Liver (tissue), 3 donors: ENCODE measurements around the gene GRK3.

Source experiments
- GABPA ChIP-seq, 2 donors: IDR thresholded peaks in 1 of 2; conservative IDR thresholded peaks in 1 of 2; 2 replicates each; pipeline ENCODE4 v1.6.1; 2016; ENCODE audit warnings: antibody characterized with exemption in 2 of 2, mild to moderate bottlenecking in 1 of 2, moderate library complexity in 1 of 2
- JUND ChIP-seq, 2 donors: IDR thresholded peaks; 2 replicates each; pipeline ENCODE4 v1.6.1; 2016; ENCODE audit warnings: antibody characterized with exemption in 2 of 2
- NR2F2 ChIP-seq: IDR thresholded peaks from 2 replicates; pipeline ENCODE4 v1.6.1; 2016; ENCODE audit warnings: antibody characterized with exemption
- RAD21 ChIP-seq, 2 donors: IDR thresholded peaks; 2 replicates each; pipeline ENCODE4 v1.6.1; 2016; ENCODE audit warnings: antibody characterized with exemption in 2 of 2, mild to moderate bottlenecking in 2 of 2
- TF ChIP-seq, protein P1 (sequence below): IDR thresholded peaks from 2 replicates; pipeline ENCODE4 v1.6.1; 2016; ENCODE audit warnings: antibody characterized with exemption, mild to moderate bottlenecking
- TF ChIP-seq, protein P2 (sequence below): fragments of 150-350 bp; IDR thresholded peaks from 2 replicates; pipeline ENCODE4 v1.5.1; 2017; ENCODE audit warnings: improper control_type of control experiment, low read depth, low read length; ENCODE audit not compliant: missing input control
- TF ChIP-seq, protein P3 (sequence below): IDR thresholded peaks from 2 replicates; pipeline ENCODE4 v1.6.1; 2016; ENCODE audit warnings: antibody characterized with exemption
- TF ChIP-seq, protein P4 (sequence below): IDR thresholded peaks from 2 replicates; pipeline ENCODE4 v1.6.1; 2016; ENCODE audit warnings: antibody characterized with exemption
- donor health status: healthy.
- donor health status: healthy.

DNA sequence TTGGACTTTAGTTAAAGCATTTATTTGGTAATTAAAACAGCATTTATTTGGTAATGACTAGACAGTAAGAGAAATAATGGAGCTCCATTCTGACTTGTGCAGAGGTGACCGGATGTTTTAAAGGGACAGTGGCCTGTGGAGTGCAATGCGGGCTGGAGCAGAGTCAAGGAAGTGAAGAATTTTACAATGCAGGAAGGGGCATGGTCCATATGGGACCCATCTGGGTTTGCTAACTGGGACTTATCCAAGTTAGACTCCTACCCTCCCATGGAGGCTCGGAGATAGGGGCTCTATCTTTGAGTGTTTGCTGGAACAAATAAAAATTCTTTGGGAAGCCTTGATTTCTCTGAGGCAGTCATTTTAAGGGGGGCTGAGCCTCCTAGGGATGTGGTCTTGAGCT is 117.6 kb downstream of the GRK3 start:
- TF ChIP-seq, protein P1, sequence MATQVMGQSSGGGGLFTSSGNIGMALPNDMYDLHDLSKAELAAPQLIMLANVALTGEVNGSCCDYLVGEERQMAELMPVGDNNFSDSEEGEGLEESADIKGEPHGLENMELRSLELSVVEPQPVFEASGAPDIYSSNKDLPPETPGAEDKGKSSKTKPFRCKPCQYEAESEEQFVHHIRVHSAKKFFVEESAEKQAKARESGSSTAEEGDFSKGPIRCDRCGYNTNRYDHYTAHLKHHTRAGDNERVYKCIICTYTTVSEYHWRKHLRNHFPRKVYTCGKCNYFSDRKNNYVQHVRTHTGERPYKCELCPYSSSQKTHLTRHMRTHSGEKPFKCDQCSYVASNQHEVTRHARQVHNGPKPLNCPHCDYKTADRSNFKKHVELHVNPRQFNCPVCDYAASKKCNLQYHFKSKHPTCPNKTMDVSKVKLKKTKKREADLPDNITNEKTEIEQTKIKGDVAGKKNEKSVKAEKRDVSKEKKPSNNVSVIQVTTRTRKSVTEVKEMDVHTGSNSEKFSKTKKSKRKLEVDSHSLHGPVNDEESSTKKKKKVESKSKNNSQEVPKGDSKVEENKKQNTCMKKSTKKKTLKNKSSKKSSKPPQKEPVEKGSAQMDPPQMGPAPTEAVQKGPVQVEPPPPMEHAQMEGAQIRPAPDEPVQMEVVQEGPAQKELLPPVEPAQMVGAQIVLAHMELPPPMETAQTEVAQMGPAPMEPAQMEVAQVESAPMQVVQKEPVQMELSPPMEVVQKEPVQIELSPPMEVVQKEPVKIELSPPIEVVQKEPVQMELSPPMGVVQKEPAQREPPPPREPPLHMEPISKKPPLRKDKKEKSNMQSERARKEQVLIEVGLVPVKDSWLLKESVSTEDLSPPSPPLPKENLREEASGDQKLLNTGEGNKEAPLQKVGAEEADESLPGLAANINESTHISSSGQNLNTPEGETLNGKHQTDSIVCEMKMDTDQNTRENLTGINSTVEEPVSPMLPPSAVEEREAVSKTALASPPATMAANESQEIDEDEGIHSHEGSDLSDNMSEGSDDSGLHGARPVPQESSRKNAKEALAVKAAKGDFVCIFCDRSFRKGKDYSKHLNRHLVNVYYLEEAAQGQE = no peak
- TF ChIP-seq, protein P2, sequence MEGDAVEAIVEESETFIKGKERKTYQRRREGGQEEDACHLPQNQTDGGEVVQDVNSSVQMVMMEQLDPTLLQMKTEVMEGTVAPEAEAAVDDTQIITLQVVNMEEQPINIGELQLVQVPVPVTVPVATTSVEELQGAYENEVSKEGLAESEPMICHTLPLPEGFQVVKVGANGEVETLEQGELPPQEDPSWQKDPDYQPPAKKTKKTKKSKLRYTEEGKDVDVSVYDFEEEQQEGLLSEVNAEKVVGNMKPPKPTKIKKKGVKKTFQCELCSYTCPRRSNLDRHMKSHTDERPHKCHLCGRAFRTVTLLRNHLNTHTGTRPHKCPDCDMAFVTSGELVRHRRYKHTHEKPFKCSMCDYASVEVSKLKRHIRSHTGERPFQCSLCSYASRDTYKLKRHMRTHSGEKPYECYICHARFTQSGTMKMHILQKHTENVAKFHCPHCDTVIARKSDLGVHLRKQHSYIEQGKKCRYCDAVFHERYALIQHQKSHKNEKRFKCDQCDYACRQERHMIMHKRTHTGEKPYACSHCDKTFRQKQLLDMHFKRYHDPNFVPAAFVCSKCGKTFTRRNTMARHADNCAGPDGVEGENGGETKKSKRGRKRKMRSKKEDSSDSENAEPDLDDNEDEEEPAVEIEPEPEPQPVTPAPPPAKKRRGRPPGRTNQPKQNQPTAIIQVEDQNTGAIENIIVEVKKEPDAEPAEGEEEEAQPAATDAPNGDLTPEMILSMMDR = no peak
- TF ChIP-seq, protein P3, sequence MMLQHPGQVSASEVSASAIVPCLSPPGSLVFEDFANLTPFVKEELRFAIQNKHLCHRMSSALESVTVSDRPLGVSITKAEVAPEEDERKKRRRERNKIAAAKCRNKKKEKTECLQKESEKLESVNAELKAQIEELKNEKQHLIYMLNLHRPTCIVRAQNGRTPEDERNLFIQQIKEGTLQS = no peak
- TF ChIP-seq JUND (IDR thresholded peaks at IDR 0.05) (no peak), GABPA (IDR thresholded peaks at IDR 0.05 in 1 of 2, conservative IDR thresholded peaks at IDR 0.05 in 1 of 2) (no peak), RAD21 (IDR thresholded peaks at IDR 0.05) (no peak), NR2F2 (no peak)
- TF ChIP-seq, protein P4, sequence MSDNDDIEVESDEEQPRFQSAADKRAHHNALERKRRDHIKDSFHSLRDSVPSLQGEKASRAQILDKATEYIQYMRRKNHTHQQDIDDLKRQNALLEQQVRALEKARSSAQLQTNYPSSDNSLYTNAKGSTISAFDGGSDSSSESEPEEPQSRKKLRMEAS = no peak
